Neural cell (in vitro differentiated cells): ENCODE results near the gene FHIT. TPM values are rescaled to one million over a fixed set of nuclear protein-coding genes. Genes with fewer than 3 reads are reported as not detected.

Experiments used
- H2AFZ ChIP-seq: fragments of 200-600, 300-800 bp; sonication (generic), shearing (Covaris generic); 2 replicates; pipeline ENCODE4 v1.6.0; 2014; ENCODE audit warnings: low read depth, mild to moderate bottlenecking, antibody characterized with exemption, low read length, moderate library complexity
- H3F3A ChIP-seq: fragments of 200-600 bp; shearing (Covaris generic); 2 replicates; pipeline ENCODE4 v1.6.1; 2016; ENCODE audit warnings: mild to moderate bottlenecking, moderate library complexity, mixed read lengths, antibody characterized with exemption, low read length; ENCODE audit not compliant: insufficient read depth, poor library complexity, severe bottlenecking
- H3K27ac ChIP-seq: fragments of 200-600, 300-800 bp; sonication (generic), shearing (Covaris generic); 2 replicates; pipeline ENCODE4 v1.5.1; 2014; ENCODE audit warnings: mild to moderate bottlenecking, low read length, moderate library complexity
- H3K27me3 ChIP-seq: fragments of 300-800, 200-600 bp; sonication (generic), shearing (Covaris generic); 2 replicates; pipeline ENCODE4 v1.6.0; 2014; ENCODE audit warnings: mild to moderate bottlenecking, low read depth, low read length, moderate library complexity; ENCODE audit not compliant: insufficient read depth
- H3K36me3 ChIP-seq: fragments of 300-800, 200-600 bp; sonication (generic), shearing (Covaris generic); 2 replicates; pipeline ENCODE4 v1.5.1; 2014; ENCODE audit warnings: mild to moderate bottlenecking, antibody characterized with exemption, low read length, moderate library complexity; ENCODE audit not compliant: insufficient read depth
- H3K4me2 ChIP-seq: fragments of 300-800, 200-600 bp; sonication (generic), shearing (Covaris generic); 2 replicates; pipeline ENCODE4 v1.6.0; 2014; ENCODE audit warnings: mild to moderate bottlenecking, low read length
- H3K4me3 ChIP-seq: fragments of 300-800, 200-600 bp; sonication (generic), shearing (Covaris generic); 2 replicates; pipeline ENCODE4 v1.5.1; 2014; ENCODE audit warnings: mild to moderate bottlenecking, low read length, moderate library complexity
- H3K79me2 ChIP-seq: fragments of 200-600 bp; shearing (Covaris generic); replicated peaks from 2 replicates; pipeline ENCODE4 v1.6.0; 2014; ENCODE audit warnings: mild to moderate bottlenecking, low read length, moderate library complexity; ENCODE audit not compliant: insufficient read depth
- H3K9ac ChIP-seq: fragments of 300-800, 200-600 bp; sonication (generic), shearing (Covaris generic); 2 replicates; pipeline ENCODE4 v1.6.1; 2016; ENCODE audit warnings: mild to moderate bottlenecking, low read length, mixed read lengths
- H3K9me2 ChIP-seq: fragments of 200-600 bp; shearing (Covaris generic); 2 replicates; pipeline ENCODE4 v1.6.1; 2016; ENCODE audit warnings: mild to moderate bottlenecking, low read length, mixed read lengths; ENCODE audit not compliant: insufficient read depth
- H3K9me3 ChIP-seq: fragments of 200-600, 300-800 bp; sonication (generic), shearing (Covaris generic); 2 replicates; pipeline ENCODE4 v1.6.1; 2016; ENCODE audit warnings: mild to moderate bottlenecking, mixed run types, low read length, moderate library complexity, mixed read lengths
- H4K20me1 ChIP-seq: fragments of 200-600 bp; shearing (Covaris generic); 2 replicates; pipeline ENCODE4 v1.6.1; 2016; ENCODE audit warnings: mild to moderate bottlenecking, mixed run types; ENCODE audit not compliant: insufficient read depth
- EP300 ChIP-seq: fragments of 450-650 bp; conservative IDR thresholded peaks from 2 replicates; pipeline ENCODE4 v1.6.1; 2014; ENCODE audit warnings: antibody characterized with exemption, mild to moderate bottlenecking, moderate library complexity; ENCODE audit not compliant: poor library complexity, severe bottlenecking
- EZH2 ChIP-seq: fragments of 200-600, 300-800 bp; shearing (Covaris generic), sonication (generic); IDR thresholded peaks from 2 replicates; pipeline ENCODE4 v1.6.1; 2014; ENCODE audit warnings: antibody characterized with exemption, low read length, borderline replicate concordance, mild to moderate bottlenecking; ENCODE audit not compliant: insufficient read depth, poor library complexity, severe bottlenecking
- MXI1 ChIP-seq: fragments of 450-650 bp; conservative IDR thresholded peaks from 2 replicates; pipeline ENCODE4 v1.6.1; 2014; ENCODE audit warnings: antibody characterized with exemption, mild to moderate bottlenecking; ENCODE audit not compliant: poor library complexity, severe bottlenecking
- POLR2AphosphoS5 ChIP-seq: IDR thresholded peaks from 2 replicates; pipeline ENCODE4 v1.6.1; 2012
- RAD21 ChIP-seq: fragments of 450-650 bp; conservative IDR thresholded peaks from 2 replicates; pipeline ENCODE4 v1.6.1; 2014; ENCODE audit warnings: antibody characterized with exemption, mild to moderate bottlenecking, moderate library complexity
- SMC3 ChIP-seq: fragments of 450-650 bp; conservative IDR thresholded peaks from 2 replicates; pipeline ENCODE4 v1.6.1; 2014; ENCODE audit warnings: antibody characterized with exemption, mild to moderate bottlenecking, moderate library complexity; ENCODE audit not compliant: poor library complexity
- TAF1 ChIP-seq: IDR thresholded peaks from 2 replicates; pipeline ENCODE4 v1.6.1; 2012; ENCODE audit warnings: low read depth
- polyA plus RNA-seq: library from polyadenylated mRNA; depleted of rRNA; stranded (reverse); fragments of >200 nt; gene quantifications from 2 replicates; pipeline ENCODE4 v1.2.3, GENCODE V29; 2014
- TF ChIP-seq, protein P1 (sequence below): fragments of 450-650 bp; IDR thresholded peaks from 2 replicates; pipeline ENCODE4 v1.5.1; 2014; ENCODE audit warnings: antibody characterized with exemption, mild to moderate bottlenecking, moderate library complexity; ENCODE audit not compliant: poor library complexity, severe bottlenecking
- TF ChIP-seq, protein P2 (sequence below): IDR thresholded peaks from 2 replicates; pipeline ENCODE4 v1.6.1; 2012; ENCODE audit warnings: borderline replicate concordance

Gene FHIT
- polyA plus RNA-seq, 1 donor from 2014 or later: not detected

DNA sequence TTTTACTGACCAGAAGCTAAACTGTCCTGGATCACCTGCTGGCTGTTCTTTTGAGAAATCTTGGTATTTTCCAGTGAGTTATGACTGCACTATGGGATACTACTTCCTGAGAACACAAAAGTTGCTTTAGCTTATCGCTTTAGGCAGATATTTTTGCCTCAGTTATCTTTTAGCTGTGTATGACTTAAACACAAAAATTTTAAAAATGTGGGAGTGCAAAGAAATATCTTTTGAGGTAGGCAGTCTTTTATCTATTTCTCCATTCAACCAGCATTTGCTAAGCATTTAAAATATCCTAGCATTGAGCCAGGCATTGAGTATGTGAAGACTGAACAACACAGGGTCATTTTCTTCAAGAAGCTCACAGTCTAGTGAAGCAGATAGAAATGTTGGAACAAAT lies 981.9 kb downstream of the FHIT start:
- no peaks in the 10 kb centered on the region for H3K9me3 ChIP-seq
- H2AFZ ChIP-seq: no peak overlapping the region
- TF ChIP-seq POLR2AphosphoS5 (no peak), RAD21 (no peak), MXI1 (no peak), EP300 (no peak)
- H4K20me1 ChIP-seq: no peaks in the 10 kb centered on the region
- H3K4me2 ChIP-seq: no peak overlapping the region
- H3K9me2 ChIP-seq: no peaks in the 10 kb centered on the region
- H3K79me2 ChIP-seq: no peaks in the 10 kb centered on the region
- H3K9ac ChIP-seq: no peak overlapping the region
- H3F3A ChIP-seq: no peaks in the 10 kb centered on the region
- H3K36me3 ChIP-seq: no peaks in the 10 kb centered on the region
- no peak overlapping the region for H3K4me3 ChIP-seq
- no peak overlapping the region for H3K27ac ChIP-seq
- no peaks in the 10 kb centered on the region for H3K27me3 ChIP-seq

DNA sequence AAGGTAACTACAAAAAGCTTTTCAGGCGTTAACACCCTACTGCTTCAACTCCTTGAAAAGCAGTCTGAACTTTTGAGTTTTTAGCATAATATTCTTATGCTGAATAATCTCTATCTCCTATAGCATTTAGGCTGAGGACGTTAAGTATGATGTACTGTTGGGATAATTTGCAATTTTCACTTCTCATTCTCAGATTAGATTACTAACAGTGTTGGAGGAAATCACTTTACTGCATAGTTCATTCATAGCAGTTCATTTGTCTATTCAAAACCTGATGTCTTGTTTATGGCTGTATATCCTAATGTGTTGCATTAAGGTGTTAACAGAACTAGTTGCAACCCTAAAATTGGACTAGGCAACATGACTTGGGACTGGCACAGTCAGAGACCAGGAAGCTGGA lies 983.1 kb downstream of the FHIT start:
- Histone ChIP-seq H4K20me1 (no peaks in the 10 kb centered on the region), H3K9me2 (no peaks in the 10 kb centered on the region), H3K27me3 (no peaks in the 10 kb centered on the region), H3K4me2 (no peak overlapping the region), H2AFZ (no peak overlapping the region), H3K9ac (no peak overlapping the region), H3K9me3 (no peaks in the 10 kb centered on the region), H3K79me2 (no peaks in the 10 kb centered on the region), H3K27ac (no peak overlapping the region), H3K4me3 (no peak overlapping the region), H3K36me3 (no peaks in the 10 kb centered on the region), H3F3A (no peaks in the 10 kb centered on the region)
- TF ChIP-seq EZH2: no peak
- TF ChIP-seq TAF1: no peak
- TF ChIP-seq, protein P1, sequence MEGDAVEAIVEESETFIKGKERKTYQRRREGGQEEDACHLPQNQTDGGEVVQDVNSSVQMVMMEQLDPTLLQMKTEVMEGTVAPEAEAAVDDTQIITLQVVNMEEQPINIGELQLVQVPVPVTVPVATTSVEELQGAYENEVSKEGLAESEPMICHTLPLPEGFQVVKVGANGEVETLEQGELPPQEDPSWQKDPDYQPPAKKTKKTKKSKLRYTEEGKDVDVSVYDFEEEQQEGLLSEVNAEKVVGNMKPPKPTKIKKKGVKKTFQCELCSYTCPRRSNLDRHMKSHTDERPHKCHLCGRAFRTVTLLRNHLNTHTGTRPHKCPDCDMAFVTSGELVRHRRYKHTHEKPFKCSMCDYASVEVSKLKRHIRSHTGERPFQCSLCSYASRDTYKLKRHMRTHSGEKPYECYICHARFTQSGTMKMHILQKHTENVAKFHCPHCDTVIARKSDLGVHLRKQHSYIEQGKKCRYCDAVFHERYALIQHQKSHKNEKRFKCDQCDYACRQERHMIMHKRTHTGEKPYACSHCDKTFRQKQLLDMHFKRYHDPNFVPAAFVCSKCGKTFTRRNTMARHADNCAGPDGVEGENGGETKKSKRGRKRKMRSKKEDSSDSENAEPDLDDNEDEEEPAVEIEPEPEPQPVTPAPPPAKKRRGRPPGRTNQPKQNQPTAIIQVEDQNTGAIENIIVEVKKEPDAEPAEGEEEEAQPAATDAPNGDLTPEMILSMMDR: no peak
- no peak for TF ChIP-seq SMC3
- TF ChIP-seq MXI1: no peak
- no peak for TF ChIP-seq EP300
- TF ChIP-seq POLR2AphosphoS5: no peak
- TF ChIP-seq, protein P2, sequence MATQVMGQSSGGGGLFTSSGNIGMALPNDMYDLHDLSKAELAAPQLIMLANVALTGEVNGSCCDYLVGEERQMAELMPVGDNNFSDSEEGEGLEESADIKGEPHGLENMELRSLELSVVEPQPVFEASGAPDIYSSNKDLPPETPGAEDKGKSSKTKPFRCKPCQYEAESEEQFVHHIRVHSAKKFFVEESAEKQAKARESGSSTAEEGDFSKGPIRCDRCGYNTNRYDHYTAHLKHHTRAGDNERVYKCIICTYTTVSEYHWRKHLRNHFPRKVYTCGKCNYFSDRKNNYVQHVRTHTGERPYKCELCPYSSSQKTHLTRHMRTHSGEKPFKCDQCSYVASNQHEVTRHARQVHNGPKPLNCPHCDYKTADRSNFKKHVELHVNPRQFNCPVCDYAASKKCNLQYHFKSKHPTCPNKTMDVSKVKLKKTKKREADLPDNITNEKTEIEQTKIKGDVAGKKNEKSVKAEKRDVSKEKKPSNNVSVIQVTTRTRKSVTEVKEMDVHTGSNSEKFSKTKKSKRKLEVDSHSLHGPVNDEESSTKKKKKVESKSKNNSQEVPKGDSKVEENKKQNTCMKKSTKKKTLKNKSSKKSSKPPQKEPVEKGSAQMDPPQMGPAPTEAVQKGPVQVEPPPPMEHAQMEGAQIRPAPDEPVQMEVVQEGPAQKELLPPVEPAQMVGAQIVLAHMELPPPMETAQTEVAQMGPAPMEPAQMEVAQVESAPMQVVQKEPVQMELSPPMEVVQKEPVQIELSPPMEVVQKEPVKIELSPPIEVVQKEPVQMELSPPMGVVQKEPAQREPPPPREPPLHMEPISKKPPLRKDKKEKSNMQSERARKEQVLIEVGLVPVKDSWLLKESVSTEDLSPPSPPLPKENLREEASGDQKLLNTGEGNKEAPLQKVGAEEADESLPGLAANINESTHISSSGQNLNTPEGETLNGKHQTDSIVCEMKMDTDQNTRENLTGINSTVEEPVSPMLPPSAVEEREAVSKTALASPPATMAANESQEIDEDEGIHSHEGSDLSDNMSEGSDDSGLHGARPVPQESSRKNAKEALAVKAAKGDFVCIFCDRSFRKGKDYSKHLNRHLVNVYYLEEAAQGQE: no peak
- TF ChIP-seq RAD21: no peak

DNA sequence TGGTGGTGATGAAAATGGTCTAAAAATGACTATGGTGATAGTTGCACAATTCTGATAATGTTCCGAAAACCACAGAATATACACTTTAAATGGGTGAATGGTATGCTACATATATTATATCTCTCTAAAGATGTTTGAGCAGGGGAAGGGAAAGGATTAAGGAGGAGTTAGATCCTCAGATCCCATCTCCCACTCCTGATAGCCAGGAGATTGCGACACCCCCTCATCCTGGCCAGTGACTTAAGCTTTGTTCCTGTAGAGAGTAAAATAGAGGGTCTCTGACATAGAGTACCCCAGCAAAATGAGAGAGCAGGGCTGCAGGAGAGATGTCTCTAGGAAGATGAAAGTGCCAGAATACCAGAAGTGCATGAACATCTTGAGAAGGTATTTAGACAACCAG lies 984.8 kb downstream of the FHIT start:
- H3K4me2 ChIP-seq: no peak overlapping the region
- no peaks in the 10 kb centered on the region for H3K9me2 ChIP-seq
- H3K79me2 ChIP-seq: no peaks in the 10 kb centered on the region
- TF ChIP-seq, protein P1: no peak
- TF ChIP-seq EZH2 (no peak), EP300 (no peak), TAF1 (no peak), SMC3 (no peak), MXI1 (no peak), POLR2AphosphoS5 (no peak), RAD21 (no peak)
- TF ChIP-seq, protein P2: no peak
- no peaks in the 10 kb centered on the region for H3F3A ChIP-seq
- no peak overlapping the region for H3K4me3 ChIP-seq
- H3K9me3 ChIP-seq: no peaks in the 10 kb centered on the region
- no peaks in the 10 kb centered on the region for H4K20me1 ChIP-seq
- H2AFZ ChIP-seq: no peak overlapping the region
- no peak overlapping the region for H3K9ac ChIP-seq
- no peaks in the 10 kb centered on the region for H3K27me3 ChIP-seq
- H3K36me3 ChIP-seq: no peaks in the 10 kb centered on the region
- no peak overlapping the region for H3K27ac ChIP-seq
